OCI-LY7 (cell line): Measurements from ENCODE around the gene SYNGAP1. TPM values are rescaled to one million over a fixed set of nuclear protein-coding genes. Genes with fewer than 3 reads are reported as not detected.
A peak's percentile ranks its signal among the peaks of the same experiment; 100 is the strongest.

Experiments used
- BruUV-seq: library from RNA; stranded (reverse); fragments of 400-500 nt; replicated peaks from 2 replicates; lab custom pipeline; 2021; lab: Mats Ljungman, UMichigan
- CTCF ChIA-PET: fragments of 300-600 bp; sonication (Branson Sonifier 250); formaldehyde crosslinking; loops from one replicate; lab custom pipeline; 2022; ENCODE audit warnings: antibody characterized with exemption; ENCODE audit not compliant: unreplicated experiment; lab: Charles Lee
- POLR2A ChIA-PET: fragments of 300-600 bp; sonication (Branson Sonifier 250); formaldehyde crosslinking; loops from one replicate; lab custom pipeline; 2022; ENCODE audit warnings: antibody characterized with exemption; lab: Charles Lee
- DNase-seq: peaks from one replicate; pipeline ENCODE4 v3.0.0-alpha.2; 2015; ENCODE audit warnings: low spot score
- H2AFZ ChIP-seq: fragments of 200-600 bp; sonication (generic), shearing (Covaris generic); 2 replicates; pipeline ENCODE4 v1.6.1; 2014; ENCODE audit warnings: mild to moderate bottlenecking, antibody characterized with exemption, low read length, moderate library complexity
- H3K27ac ChIP-seq: fragments of 200-600 bp; sonication (generic); 2 replicates; pipeline ENCODE4 v1.5.1; 2014; ENCODE audit warnings: mixed run types, low read depth, mild to moderate bottlenecking, moderate library complexity, low read length, inconsistent platforms; ENCODE audit not compliant: poor library complexity, severe bottlenecking
- H3K36me3 ChIP-seq: fragments of 200-600 bp; sonication (generic); 2 replicates; pipeline ENCODE4 v1.6.1; 2014; ENCODE audit warnings: mild to moderate bottlenecking, antibody characterized with exemption, low read length, moderate library complexity, mixed read lengths; ENCODE audit not compliant: insufficient read depth
- H3K4me1 ChIP-seq: fragments of 200-600 bp; sonication (generic); 2 replicates; pipeline ENCODE4 v1.5.1; 2014; ENCODE audit warnings: mild to moderate bottlenecking, low read length; ENCODE audit not compliant: insufficient read depth, poor library complexity, severe bottlenecking
- H3K4me2 ChIP-seq: fragments of 200-600 bp; sonication (generic); 2 replicates; pipeline ENCODE4 v1.6.1; 2014; ENCODE audit warnings: mild to moderate bottlenecking, low read length
- H3K4me3 ChIP-seq: fragments of 200-600 bp; sonication (generic); 2 replicates; pipeline ENCODE4 v1.5.1; 2014; ENCODE audit warnings: mild to moderate bottlenecking, low read depth, low read length; ENCODE audit not compliant: poor library complexity, severe bottlenecking
- H3K79me2 ChIP-seq: fragments of 200-600 bp; sonication (generic); 2 replicates; pipeline ENCODE4 v1.6.1; 2016; ENCODE audit warnings: low read depth, mild to moderate bottlenecking, low read length, moderate library complexity, mixed read lengths; ENCODE audit not compliant: insufficient read depth
- H3K9me2 ChIP-seq: fragments of 200-600 bp; sonication (generic); 2 replicates; pipeline ENCODE4 v1.6.1; 2016; ENCODE audit warnings: mild to moderate bottlenecking, low read length, mixed read lengths; ENCODE audit not compliant: insufficient read depth
- H3K9me3 ChIP-seq: fragments of 200-600 bp; sonication (generic); 2 replicates; pipeline ENCODE4 v1.6.1; 2014; ENCODE audit warnings: mild to moderate bottlenecking, mixed run types, low read length, mixed read lengths
- H4K20me1 ChIP-seq: fragments of 200-600 bp; sonication (generic); 2 replicates; pipeline ENCODE4 v1.6.1; 2014; ENCODE audit warnings: mild to moderate bottlenecking, antibody characterized with exemption, low read length, moderate library complexity, mixed read lengths; ENCODE audit not compliant: insufficient read depth
- EZH2phosphoT487 ChIP-seq: fragments of 200-600 bp; sonication (generic); IDR thresholded peaks from 2 replicates; pipeline ENCODE4 v1.6.1; 2018; ENCODE audit warnings: low read depth, borderline replicate concordance, mild to moderate bottlenecking, mixed run types, antibody characterized with exemption, low read length, moderate library complexity, mixed read lengths
- intact Hi-C: fragments of 100-400 bp; cut with micrococcal nuclease; formaldehyde crosslinking; loops from one replicate; pipeline ENCODE4 v1.10.0; 2022; ENCODE audit not compliant: unreplicated experiment
- total RNA-seq, 2 experiments: library from RNA; depleted of rRNA in 1 of 2; stranded (reverse); fragments of >200 nt in 1 of 2; shearing (Covaris generic) in 1 of 2; gene quantifications; 2 replicates each; pipeline ENCODE4 v1.2.3, GENCODE V29; 2014 to 2022
- TF ChIP-seq, protein P1 (sequence below): fragments of 200-600 bp; sonication (generic); conservative IDR thresholded peaks from 2 replicates; pipeline ENCODE4 v1.5.1; 2014; ENCODE audit warnings: mild to moderate bottlenecking, antibody characterized with exemption, low read length, moderate library complexity, mixed read lengths

The SYNGAP1 gene
- total RNA-seq, 2 experiments from 2014 or later: 5.6 to 30.7 TPM

DNA sequence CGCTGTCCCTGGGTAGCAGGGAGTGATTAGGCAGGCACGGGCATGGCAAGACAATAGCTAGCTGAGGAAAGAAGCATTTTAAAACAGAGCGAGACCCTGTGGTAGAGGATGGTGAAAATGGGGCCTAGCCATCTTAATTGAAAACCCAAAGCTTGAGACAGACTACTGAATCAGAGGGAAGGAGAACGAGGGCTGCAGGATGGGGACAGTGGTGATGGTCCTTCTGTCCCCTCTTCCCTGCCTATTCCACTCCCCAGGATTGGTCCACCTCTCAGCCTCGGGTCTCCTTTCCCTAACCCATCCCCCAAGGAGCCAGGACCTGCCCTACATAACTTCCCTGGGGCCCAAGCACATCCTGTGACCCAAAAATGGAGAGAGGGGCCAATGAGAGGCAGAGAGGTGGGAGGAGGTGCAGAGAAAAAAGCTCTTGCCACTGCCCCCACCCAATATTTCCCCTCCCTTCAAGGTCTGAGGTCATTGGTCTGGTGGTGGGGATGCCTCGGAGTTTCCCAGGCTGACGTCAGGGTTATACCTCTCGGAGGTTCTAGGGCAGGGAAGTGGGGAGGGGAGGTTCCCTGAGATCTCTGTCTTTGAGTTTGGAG lies 1.1 kb upstream of the SYNGAP1 start:
- H3K4me3 ChIP-seq: peak overlapping the region; percentile 67
- ChIA-PET POLR2A (interaction anchor here (0.7 to 1.6 kb wide), 6 partner anchors 10 to 142 kb away, joined by 3 to 5 read pairs (median 4); partner anchors contain the start of genes B3GALT4 and ZBTB22), CTCF (interaction anchor here (0.6 to 1.4 kb wide), 3 partner anchors 12 to 101 kb away, joined by 3 to 4 read pairs (median 3); partner anchors contain the start of gene ZBTB22)
- no peaks in the 10 kb centered on the region for H3K9me3 ChIP-seq
- DNase-seq: no peak
- H3K79me2 ChIP-seq: peaks cover 21% of the 10 kb centered on the region; the same call in 1 of the 2 replicates
- peak overlapping the region; percentile 76 for H3K27ac ChIP-seq
- H3K36me3 ChIP-seq: peaks cover 27% of the 10 kb centered on the region
- intact Hi-C loops: loop anchor here (1.0 to 10.0 kb wide), 4 partner anchors 13 to 214 kb away; partner anchors contain the start of genes HSD17B8, KIFC1, RING1 and RXRB
- no peaks in the 10 kb centered on the region for H3K9me2 ChIP-seq
- no peak for TF ChIP-seq EZH2phosphoT487
- TF ChIP-seq, protein P1, sequence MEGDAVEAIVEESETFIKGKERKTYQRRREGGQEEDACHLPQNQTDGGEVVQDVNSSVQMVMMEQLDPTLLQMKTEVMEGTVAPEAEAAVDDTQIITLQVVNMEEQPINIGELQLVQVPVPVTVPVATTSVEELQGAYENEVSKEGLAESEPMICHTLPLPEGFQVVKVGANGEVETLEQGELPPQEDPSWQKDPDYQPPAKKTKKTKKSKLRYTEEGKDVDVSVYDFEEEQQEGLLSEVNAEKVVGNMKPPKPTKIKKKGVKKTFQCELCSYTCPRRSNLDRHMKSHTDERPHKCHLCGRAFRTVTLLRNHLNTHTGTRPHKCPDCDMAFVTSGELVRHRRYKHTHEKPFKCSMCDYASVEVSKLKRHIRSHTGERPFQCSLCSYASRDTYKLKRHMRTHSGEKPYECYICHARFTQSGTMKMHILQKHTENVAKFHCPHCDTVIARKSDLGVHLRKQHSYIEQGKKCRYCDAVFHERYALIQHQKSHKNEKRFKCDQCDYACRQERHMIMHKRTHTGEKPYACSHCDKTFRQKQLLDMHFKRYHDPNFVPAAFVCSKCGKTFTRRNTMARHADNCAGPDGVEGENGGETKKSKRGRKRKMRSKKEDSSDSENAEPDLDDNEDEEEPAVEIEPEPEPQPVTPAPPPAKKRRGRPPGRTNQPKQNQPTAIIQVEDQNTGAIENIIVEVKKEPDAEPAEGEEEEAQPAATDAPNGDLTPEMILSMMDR: 0 out of 2 replicates have a peak, but pooled peaks have one; percentile 4
- H4K20me1 ChIP-seq: peaks cover 6% of the 10 kb centered on the region; the same call in 1 of the 2 replicates
- TSS peak; percentile 97 for BruUV-seq
- H2AFZ ChIP-seq: peak overlapping the region; percentile 71; the same call in 1 of the 2 replicates
- H3K4me1 ChIP-seq: peaks cover 56% of the 10 kb centered on the region
- H3K4me2 ChIP-seq: peak overlapping the region; percentile 95

DNA sequence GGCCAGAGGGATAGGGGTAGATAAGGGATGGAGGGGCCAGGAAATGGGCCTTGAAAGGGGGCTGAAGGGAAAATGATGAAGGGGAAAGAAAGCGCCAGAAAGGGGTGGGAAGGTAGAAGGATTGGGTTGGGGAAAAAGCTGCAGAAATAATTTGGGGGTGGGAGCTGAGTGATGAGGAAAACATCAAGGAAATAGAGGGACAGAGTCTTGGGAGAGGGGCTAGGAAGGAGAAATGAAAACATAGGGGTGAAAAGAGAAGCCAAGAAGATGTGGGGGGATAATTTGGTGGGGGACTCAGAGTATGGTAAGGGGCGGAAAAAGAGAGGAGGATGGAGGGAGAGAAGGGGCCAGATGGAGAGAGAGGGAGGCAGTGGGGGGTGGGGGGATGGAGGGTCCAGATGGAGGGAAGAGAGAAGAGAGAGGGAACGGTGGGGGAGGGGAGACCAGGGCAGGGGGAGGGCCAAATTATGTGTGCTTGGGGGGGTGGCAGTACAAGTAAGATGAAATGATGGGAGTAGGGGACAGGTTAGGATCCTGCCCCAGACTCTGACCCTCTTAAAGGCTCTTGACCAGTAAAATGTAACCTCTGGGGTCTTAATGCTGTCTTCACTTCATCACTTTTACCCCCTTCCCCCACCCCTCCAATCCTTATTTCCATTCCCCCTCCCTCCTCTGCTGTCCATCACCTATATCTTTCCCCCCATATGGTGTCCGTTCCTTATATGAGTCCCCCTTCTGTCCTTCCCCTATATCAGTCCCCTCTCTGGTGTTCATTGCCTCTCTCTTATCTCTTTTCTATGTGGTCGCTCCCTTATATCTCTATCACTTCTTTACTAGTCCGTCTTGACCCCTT lies 852 bp downstream of the SYNGAP1 start:
- H3K9me2 ChIP-seq: no peaks in the 10 kb centered on the region
- ChIA-PET CTCF (no interaction called here), POLR2A (interaction anchor here (0.5 kb wide), 1 partner anchor 174 kb away, joined by 4 read pairs; no protein-coding TSS in a partner anchor)
- DNase-seq: peak; percentile 29
- no peak for TF ChIP-seq EZH2phosphoT487
- TF ChIP-seq, protein P1: no peak
- intact Hi-C loops: no loop called here
- H3K36me3 ChIP-seq: peaks cover 8% of the 10 kb centered on the region
- peaks cover 6% of the 10 kb centered on the region; the same call in 1 of the 2 replicates for H4K20me1 ChIP-seq
- peaks cover 45% of the 10 kb centered on the region for H3K4me1 ChIP-seq
- H3K9me3 ChIP-seq: no peaks in the 10 kb centered on the region
- H2AFZ ChIP-seq: no peak overlapping the region
- H3K27ac ChIP-seq: no peak overlapping the region
- BruUV-seq: no TSS peak
- H3K4me2 ChIP-seq: peak overlapping the region; percentile 55
- peak overlapping the region; percentile 58 for H3K4me3 ChIP-seq
- peaks cover 20% of the 10 kb centered on the region; the same call in 1 of the 2 replicates for H3K79me2 ChIP-seq
